RWPE1 (cell line): ENCODE results near the gene SNAI3.

Source experiments
- CTCF ChIA-PET: fragments of 350-600 bp; sonication (Branson Sonifier 250); formaldehyde crosslinking; extraction: SDS; loops from one replicate; lab custom pipeline; 2021; lab: Yijun Ruan, JAX
- POLR2A ChIA-PET: fragments of 400-600 bp; formaldehyde crosslinking; extraction: SDS; loops from one replicate; lab custom pipeline; 2020; ENCODE audit warnings: antibody characterized with exemption; ENCODE audit not compliant: low non-redundant PET; lab: Yijun Ruan, JAX
- DNase-seq: peaks from one replicate; pipeline ENCODE4 v3.0.0; 2012; ENCODE audit warnings: low spot score
- H3K27ac ChIP-seq: fragments of 450-650 bp; 2 replicates; pipeline ENCODE4 v1.5.1; 2017
- CTCF ChIP-seq: fragments of 450-650 bp; conservative IDR thresholded peaks from 2 replicates; pipeline ENCODE4 v1.5.1; 2017; ENCODE audit warnings: low read depth, mild to moderate bottlenecking

SNAI3 gene

GRCh38 chr16:88645941-88646340, 40.4 kb downstream of the SNAI3 start:
- TF ChIP-seq CTCF: no peak
- no peak for DNase-seq
- no peak overlapping the region for H3K27ac ChIP-seq
- ChIA-PET POLR2A (no interaction called here), CTCF (no interaction called here)

- no peak overlapping the region for H3K27ac ChIP-seq
- no peak for DNase-seq
- TF ChIP-seq CTCF: no peak
- CTCF ChIA-PET: no interaction called here
- POLR2A ChIA-PET: no interaction called here
These were observed 40.9 kb downstream of the SNAI3 start for GRCh38 chr16:88645455-88645854.

GRCh38 chr16:88643644-88643932, 42.7 kb downstream of the SNAI3 start:
- POLR2A ChIA-PET: no interaction called here
- TF ChIP-seq CTCF: no peak
- no peak for DNase-seq
- CTCF ChIA-PET: interaction anchor here (0.7 kb wide), 1 partner anchor 71 kb away, joined by 3 read pairs; no protein-coding TSS in a partner anchor
- H3K27ac ChIP-seq: no peak overlapping the region

GRCh38 chr16:88642881-88643643, 43.2 kb downstream of the SNAI3 start:
- no peak for DNase-seq
- POLR2A ChIA-PET: no interaction called here
- H3K27ac ChIP-seq: no peak overlapping the region
- CTCF ChIA-PET: interaction anchor here (0.6 to 0.7 kb wide), 2 partner anchors 72 to 106 kb away, joined by 3 read pairs; no protein-coding TSS in a partner anchor
- no peak for TF ChIP-seq CTCF

- DNase-seq: no peak
- no peak overlapping the region for H3K27ac ChIP-seq
- ChIA-PET CTCF (interaction anchor here (0.7 kb wide), 1 partner anchor 9 kb away, joined by 3 read pairs; no protein-coding TSS in a partner anchor), POLR2A (no interaction called here)
- TF ChIP-seq CTCF: no peak
These were observed 45.6 kb downstream of the SNAI3 start for GRCh38 chr16:88640498-88641247.

- DNase-seq: no peak
- POLR2A ChIA-PET: no interaction called here
These were observed 46.2 kb downstream of the SNAI3 start for GRCh38 chr16:88640039-88640495.

More at GRCh38 chr16:88640039-88640495, 46.2 kb downstream of the SNAI3 start:
- TF ChIP-seq CTCF: no peak
- CTCF ChIA-PET: interaction anchor here (0.7 kb wide), 1 partner anchor 9 kb away, joined by 3 read pairs; no protein-coding TSS in a partner anchor
- H3K27ac ChIP-seq: no peak overlapping the region
